Lower lobe of right lung (tissue), 2 donors: ENCODE measurements around the gene C10orf67. TPM values are rescaled to one million over a fixed set of nuclear protein-coding genes. Genes with fewer than 3 reads are reported as not detected.

Experiments
- ATAC-seq, 2 donors: fragments of 200-7000 bp; cut with Tn5 transposase; one replicate each; pipeline ENCODE4 v1.9.1; 2020 to 2022; ENCODE audit warnings: mild to moderate bottlenecking in 2 of 2, moderate library complexity in 2 of 2
- DNase-seq: peaks from one replicate; pipeline ENCODE4 v3.0.0-alpha.2; 2020
- H3K27ac ChIP-seq: fragments of 200-600 bp; one replicate; pipeline ENCODE4 v1.8.0; 2022
- H3K27me3 ChIP-seq: fragments of 200-600 bp; one replicate; pipeline ENCODE4 v1.8.0; 2022; ENCODE audit warnings: low read depth
- H3K36me3 ChIP-seq: fragments of 200-600 bp; one replicate; pipeline ENCODE4 v1.8.0; 2022; ENCODE audit warnings: mild to moderate bottlenecking
- H3K4me1 ChIP-seq: fragments of 200-600 bp; one replicate; pipeline ENCODE4 v1.8.0; 2022
- H3K4me3 ChIP-seq: fragments of 200-600 bp; one replicate; pipeline ENCODE4 v1.8.0; 2022; ENCODE audit warnings: mild to moderate bottlenecking
- H3K9me3 ChIP-seq: fragments of 200-600 bp; one replicate; pipeline ENCODE4 v1.8.0; 2022
- intact Hi-C: fragments of 100-400 bp; cut with DNase I; formaldehyde crosslinking; loops from one replicate; pipeline ENCODE4 v1.11.0; 2022
- total RNA-seq: library from RNA; stranded (reverse); fragmentation: NEBNext Ultra II Directional; extraction: Animal tissue kit (Norgen Biotek cat#: 25700); gene quantifications from one replicate; pipeline ENCODE4 v1.2.1, GENCODE V29; 2021
- TF ChIP-seq, protein P1 (sequence below): fragments of 200-600 bp; IDR thresholded peaks from one replicate; pipeline ENCODE4 v1.8.0; 2022; ENCODE audit warnings: antibody characterized with exemption, mild to moderate bottlenecking
- donor health status: DM: no; HTN: yes; CAD: no; lungs with severe emphysema.

C10orf67 gene
- total RNA-seq, 1 donor from 2014 or later, result 1.2 TPM

GRCh38 chr10:23341004-23341403 is 3.6 kb downstream of the C10orf67 start:
- Histone ChIP-seq H3K36me3 (no peaks in the 10 kb centered on the region), H3K27ac (no peak overlapping the region)

GRCh38 chr10:23340354-23340753 is 4.2 kb downstream of the C10orf67 start:
- no peaks in the 10 kb centered on the region for H3K9me3 ChIP-seq
- no peak for ATAC-seq
- no peak for DNase-seq
- H3K27ac ChIP-seq, result no peak overlapping the region
- intact Hi-C loops, result no loop called here
- peaks cover 10% of the 10 kb centered on the region for H3K27me3 ChIP-seq
- TF ChIP-seq, protein P1, sequence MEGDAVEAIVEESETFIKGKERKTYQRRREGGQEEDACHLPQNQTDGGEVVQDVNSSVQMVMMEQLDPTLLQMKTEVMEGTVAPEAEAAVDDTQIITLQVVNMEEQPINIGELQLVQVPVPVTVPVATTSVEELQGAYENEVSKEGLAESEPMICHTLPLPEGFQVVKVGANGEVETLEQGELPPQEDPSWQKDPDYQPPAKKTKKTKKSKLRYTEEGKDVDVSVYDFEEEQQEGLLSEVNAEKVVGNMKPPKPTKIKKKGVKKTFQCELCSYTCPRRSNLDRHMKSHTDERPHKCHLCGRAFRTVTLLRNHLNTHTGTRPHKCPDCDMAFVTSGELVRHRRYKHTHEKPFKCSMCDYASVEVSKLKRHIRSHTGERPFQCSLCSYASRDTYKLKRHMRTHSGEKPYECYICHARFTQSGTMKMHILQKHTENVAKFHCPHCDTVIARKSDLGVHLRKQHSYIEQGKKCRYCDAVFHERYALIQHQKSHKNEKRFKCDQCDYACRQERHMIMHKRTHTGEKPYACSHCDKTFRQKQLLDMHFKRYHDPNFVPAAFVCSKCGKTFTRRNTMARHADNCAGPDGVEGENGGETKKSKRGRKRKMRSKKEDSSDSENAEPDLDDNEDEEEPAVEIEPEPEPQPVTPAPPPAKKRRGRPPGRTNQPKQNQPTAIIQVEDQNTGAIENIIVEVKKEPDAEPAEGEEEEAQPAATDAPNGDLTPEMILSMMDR, result no peak
- H3K4me1 ChIP-seq, result no peaks in the 10 kb centered on the region
- no peaks in the 10 kb centered on the region for H3K36me3 ChIP-seq
- H3K4me3 ChIP-seq, result no peak overlapping the region

More at GRCh38 chr10:23341004-23341403, 3.6 kb downstream of the C10orf67 start:
- no peak for ATAC-seq
- Histone ChIP-seq H3K9me3 (no peaks in the 10 kb centered on the region), H3K27me3 (peaks cover 10% of the 10 kb centered on the region), H3K4me3 (no peak overlapping the region), H3K4me1 (no peaks in the 10 kb centered on the region)
- TF ChIP-seq, protein P1, result no peak
- no peak for DNase-seq
- intact Hi-C loops, result no loop called here

DNA sequence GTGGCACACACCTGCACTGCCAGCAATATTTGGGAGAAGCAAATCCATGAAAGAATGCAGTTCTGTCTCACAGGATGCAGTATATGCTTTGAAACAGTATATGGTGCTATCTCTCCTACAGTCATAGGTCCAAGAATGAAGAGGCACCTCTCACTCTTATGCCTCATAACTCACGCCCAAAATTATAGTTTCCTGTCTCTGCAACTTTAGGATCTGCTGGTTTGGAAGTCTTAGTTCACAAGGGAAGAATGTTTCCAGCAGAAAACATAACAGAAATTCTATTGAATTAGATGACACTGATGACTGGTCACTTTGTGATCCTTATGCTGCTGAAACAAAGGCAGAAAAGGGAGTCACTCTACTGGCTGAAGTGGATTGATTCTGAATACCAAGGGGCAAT is 5.7 kb downstream of the C10orf67 start:
- H3K4me1 ChIP-seq, result no peaks in the 10 kb centered on the region
- no peaks in the 10 kb centered on the region for H3K9me3 ChIP-seq
- no peak overlapping the region for H3K27ac ChIP-seq
- H3K27me3 ChIP-seq, result peaks cover 5% of the 10 kb centered on the region
- TF ChIP-seq, protein P1, result no peak
- DNase-seq (no peak), ATAC-seq (no peak)
- H3K4me3 ChIP-seq, result no peak overlapping the region
- intact Hi-C loops, result no loop called here
- H3K36me3 ChIP-seq, result no peaks in the 10 kb centered on the region

- intact Hi-C loops, result no loop called here
- no peaks in the 10 kb centered on the region for H3K36me3 ChIP-seq
- no peaks in the 10 kb centered on the region for H3K4me1 ChIP-seq
- H3K27ac ChIP-seq, result no peak overlapping the region
- no peak for DNase-seq
- H3K4me3 ChIP-seq, result no peak overlapping the region
- no peak for ATAC-seq
- TF ChIP-seq, protein P1, result no peak
- peaks cover 5% of the 10 kb centered on the region for H3K27me3 ChIP-seq
- no peaks in the 10 kb centered on the region for H3K9me3 ChIP-seq
Measured at GRCh38 chr10:23338155-23338828, 6.3 kb downstream of the C10orf67 start.

DNA sequence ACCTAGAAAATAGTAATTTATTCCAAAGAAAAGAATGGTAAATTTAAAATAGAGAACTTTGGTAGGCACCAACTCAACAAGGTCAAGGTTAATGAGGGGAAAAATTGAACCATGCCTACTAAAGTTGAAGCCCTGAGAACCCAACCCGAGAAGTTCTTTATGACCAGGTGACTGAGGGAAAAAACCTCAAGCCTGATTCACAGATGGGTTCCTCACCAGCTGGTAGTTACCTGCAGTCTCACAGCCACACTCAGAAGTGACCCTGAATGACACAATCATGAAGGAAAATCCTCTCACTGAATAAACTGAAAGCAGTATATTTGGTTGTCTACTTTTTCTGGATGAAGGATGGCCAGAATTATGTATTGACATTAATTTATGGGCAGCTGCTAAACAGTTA is 7.0 kb downstream of the C10orf67 start:
- ATAC-seq, result no peak
- TF ChIP-seq, protein P1, result no peak
- intact Hi-C loops, result no loop called here

More for the DNA sequence above, 7.0 kb downstream of the C10orf67 start:
- H3K4me3 ChIP-seq, result no peak overlapping the region
- no peaks in the 10 kb centered on the region for H3K4me1 ChIP-seq
- H3K27ac ChIP-seq, result no peak overlapping the region
- DNase-seq, result no peak
- no peaks in the 10 kb centered on the region for H3K36me3 ChIP-seq
- H3K27me3 ChIP-seq, result peaks cover 2% of the 10 kb centered on the region
- no peaks in the 10 kb centered on the region for H3K9me3 ChIP-seq
